ENCODE measurements around the gene CHST8. TPM values are rescaled to one million over a fixed set of nuclear protein-coding genes. Genes with fewer than 3 reads are reported as not detected.
"Not testable (repeated sequence)": the region's sequence is repeated elsewhere in the genome, so short reads cannot be mapped to it uniquely, and the experiment has no call there.

The CHST8 gene
- total and polyA plus RNA-seq, 5 donors, result 0.15 to 0.63 (median 0.37) TPM; not detected in 1

GRCh38 chr19:33616857-33617256 is 4.9 kb upstream of the CHST8 start:
- Histone ChIP-seq H3K27me3 (ENCODE audit: control insufficient read depth, insufficient read depth) (no peaks in the 10 kb centered on the region), H3K4me3 (ENCODE audit: low read length) (no peak overlapping the region), H3K9me3 (ENCODE audit: control insufficient read depth, low read length) (no peaks in the 10 kb centered on the region), H3K27ac (ENCODE audit: low read length) (no peak overlapping the region), H3K4me1 (ENCODE audit: control insufficient read depth, insufficient read depth, low read length) (no peaks in the 10 kb centered on the region)
- 73% methylated on average over 4 of the region's 4 CpGs for WGBS
- intact Hi-C loops (cut with DNase I), result no loop called here
- ATAC-seq, result no peak
- DNase-seq, result no peak

DNA sequence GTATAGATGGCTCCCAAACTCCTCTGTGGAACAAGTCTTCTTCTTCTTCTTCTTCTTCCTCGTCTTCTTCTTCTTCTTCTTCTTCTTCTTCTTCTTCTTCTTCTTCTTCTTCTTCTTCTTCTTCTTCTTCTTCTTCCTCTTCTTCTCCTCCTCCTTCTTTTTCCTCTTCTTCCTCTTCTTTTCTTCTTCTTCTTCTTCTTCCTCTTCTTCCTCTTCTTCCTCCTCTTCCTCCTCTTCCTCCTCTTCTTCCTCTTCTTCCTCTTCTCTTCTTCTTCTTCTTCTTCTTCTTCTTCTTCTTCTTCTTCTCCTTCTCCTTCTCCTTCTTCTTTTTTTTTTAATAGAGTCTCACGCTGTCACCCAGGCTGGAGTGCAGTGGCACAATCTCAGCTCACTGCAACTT is 3.4 kb upstream of the CHST8 start:
- H3K4me3 ChIP-seq (ENCODE audit: low read length); H3K27me3 ChIP-seq (ENCODE audit: control insufficient read depth, insufficient read depth); DNase-seq; ATAC-seq; H3K4me1 ChIP-seq (ENCODE audit: control insufficient read depth, insufficient read depth, low read length); H3K27ac ChIP-seq (ENCODE audit: low read length); H3K9me3 ChIP-seq (ENCODE audit: control insufficient read depth, low read length); intact Hi-C loops (cut with DNase I): not testable (repeated sequence)
- WGBS, result 84% methylated on average over 2 of the region's 2 CpGs

DNA sequence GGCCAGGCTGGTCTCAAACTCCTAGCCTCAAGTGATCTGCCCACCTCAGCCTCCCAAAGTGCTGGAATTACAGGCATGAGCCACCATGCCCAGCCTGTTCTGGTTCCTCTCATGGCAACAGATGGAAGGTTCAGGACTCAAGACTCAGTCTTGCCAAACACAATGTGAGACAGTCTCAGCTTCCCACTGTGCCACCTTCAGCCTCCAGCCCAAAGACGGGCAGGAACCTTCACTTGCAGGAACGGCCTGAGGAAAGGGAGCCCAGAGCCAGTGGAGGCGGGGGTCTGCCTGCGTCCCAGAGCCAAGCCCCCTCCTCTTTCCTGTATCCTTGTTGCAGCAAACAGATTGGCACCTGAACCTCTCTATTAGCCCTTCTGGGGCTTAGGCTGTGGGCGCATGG is 2.9 kb upstream of the CHST8 start:
- 75% methylated on average over 5 of the region's 5 CpGs for WGBS
- DNase-seq (no peak), ATAC-seq (no peak)
- no peaks in the 10 kb centered on the region for H3K27me3 ChIP-seq (ENCODE audit: control insufficient read depth, insufficient read depth)
- intact Hi-C loops (cut with DNase I), result no loop called here
- H3K4me1 ChIP-seq (ENCODE audit: control insufficient read depth, insufficient read depth, low read length), result no peaks in the 10 kb centered on the region
- no peak overlapping the region for H3K4me3 ChIP-seq (ENCODE audit: low read length)
- H3K9me3 ChIP-seq (ENCODE audit: control insufficient read depth, low read length), result no peaks in the 10 kb centered on the region
- H3K27ac ChIP-seq (ENCODE audit: low read length), result no peak overlapping the region

- Histone ChIP-seq H3K4me1 (ENCODE audit: control insufficient read depth, insufficient read depth, low read length) (no peaks in the 10 kb centered on the region), H3K27ac (ENCODE audit: low read length) (no peak overlapping the region), H3K9me3 (ENCODE audit: control insufficient read depth, low read length) (no peaks in the 10 kb centered on the region), H3K4me3 (ENCODE audit: low read length) (no peak overlapping the region), H3K27me3 (ENCODE audit: control insufficient read depth, insufficient read depth) (no peaks in the 10 kb centered on the region)
- 92% methylated on average over 4 of the region's 4 CpGs for WGBS
- intact Hi-C loops (cut with DNase I), result no loop called here
- no peak for DNase-seq
- ATAC-seq, result no peak
Measured at GRCh38 chr19:33620611-33621010, 1.1 kb upstream of the CHST8 start.

GRCh38 chr19:33621065-33621785 is 528 bp upstream of the CHST8 start:
- DNase-seq (peak in 1 of 3 donors; percentile 65), ATAC-seq (peak in 1 of 2 donors; percentile 41)
- Histone ChIP-seq H3K9me3 (ENCODE audit: control insufficient read depth, low read length) (no peaks in the 10 kb centered on the region), H3K27me3 (ENCODE audit: control insufficient read depth, insufficient read depth) (no peaks in the 10 kb centered on the region), H3K4me3 (ENCODE audit: low read length) (peak overlapping the region; percentile 56), H3K27ac (ENCODE audit: low read length) (no peak overlapping the region), H3K4me1 (ENCODE audit: control insufficient read depth, insufficient read depth, low read length) (no peaks in the 10 kb centered on the region)
- intact Hi-C loops (cut with DNase I), result no loop called here
- WGBS, result 15% methylated on average over 60 of the region's 60 CpGs

DNA sequence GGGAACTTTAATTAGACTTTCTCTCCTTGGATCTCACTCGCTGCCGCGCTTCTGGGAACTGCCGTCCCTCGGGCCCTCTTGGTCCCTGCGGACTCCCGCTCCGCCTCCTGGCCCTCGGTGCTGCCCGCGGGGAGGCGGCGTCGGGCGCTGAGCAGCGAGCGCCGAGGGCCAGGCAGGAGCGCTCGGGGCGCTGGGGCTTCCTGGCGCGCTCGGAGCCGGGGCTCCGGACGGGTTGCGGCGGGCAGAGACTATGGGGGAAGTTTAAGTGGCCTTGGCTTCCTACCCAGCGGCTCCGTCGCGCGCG is 704 bp downstream of the CHST8 start:
- peak; percentile 12 to 34 for ATAC-seq
- Histone ChIP-seq H3K9me3 (ENCODE audit: control insufficient read depth, low read length) (no peaks in the 10 kb centered on the region), H3K27me3 (ENCODE audit: control insufficient read depth, insufficient read depth) (no peaks in the 10 kb centered on the region), H3K4me1 (ENCODE audit: control insufficient read depth, insufficient read depth, low read length) (no peaks in the 10 kb centered on the region), H3K4me3 (ENCODE audit: low read length) (peak overlapping the region; percentile 56), H3K27ac (ENCODE audit: low read length) (no peak overlapping the region)
- no peak for DNase-seq
- intact Hi-C loops (cut with DNase I), result no loop called here
- under 1% methylated on average over 35 of the region's 35 CpGs for WGBS

DNA sequence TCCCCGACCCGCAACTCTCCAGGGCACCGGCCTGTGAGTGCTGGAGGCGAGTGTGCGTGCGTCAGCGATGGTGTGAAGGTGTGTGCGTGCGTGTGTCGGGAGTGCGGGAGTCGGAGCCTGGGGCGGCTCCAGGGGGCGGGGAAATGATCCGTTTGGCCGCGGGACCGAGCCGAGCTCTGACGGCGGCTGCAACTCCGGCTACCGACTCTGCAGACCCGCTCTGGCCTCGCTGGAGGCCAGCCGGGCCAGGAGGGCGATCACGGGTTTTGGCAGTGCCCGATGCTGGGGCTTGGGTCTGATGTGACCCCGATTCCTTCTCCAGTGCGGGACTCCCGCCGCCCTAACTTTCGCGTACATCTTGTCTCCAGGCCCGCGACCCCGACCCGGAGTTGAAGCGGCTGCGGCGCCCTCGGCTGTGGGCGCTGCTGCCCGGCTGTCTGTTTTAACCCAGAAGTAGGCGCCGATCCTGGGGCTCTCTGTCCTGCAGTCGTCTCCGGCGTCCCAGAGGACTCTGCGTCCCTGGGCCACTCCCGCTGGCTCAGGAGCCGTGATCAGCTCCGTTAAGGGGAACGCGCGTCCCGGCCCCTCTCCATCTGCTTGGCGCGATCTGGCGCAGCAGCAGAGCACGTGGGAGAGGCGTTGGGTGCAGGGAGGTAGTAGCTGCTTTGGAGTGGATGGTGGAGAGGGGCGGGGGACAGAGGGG is 1.2 kb downstream of the CHST8 start:
- WGBS, result 1% methylated on average over 64 of the region's 64 CpGs
- intact Hi-C loops (cut with DNase I), result no loop called here
- Histone ChIP-seq H3K27ac (ENCODE audit: low read length) (no peak overlapping the region), H3K4me3 (ENCODE audit: low read length) (peak overlapping the region; percentile 56), H3K27me3 (ENCODE audit: control insufficient read depth, insufficient read depth) (no peaks in the 10 kb centered on the region), H3K9me3 (ENCODE audit: control insufficient read depth, low read length) (no peaks in the 10 kb centered on the region), H3K4me1 (ENCODE audit: control insufficient read depth, insufficient read depth, low read length) (no peaks in the 10 kb centered on the region)
- ATAC-seq (no peak), DNase-seq (no peak)

- Histone ChIP-seq H3K27me3 (ENCODE audit: control insufficient read depth, insufficient read depth) (no peaks in the 10 kb centered on the region), H3K9me3 (ENCODE audit: control insufficient read depth, low read length) (no peaks in the 10 kb centered on the region), H3K4me1 (ENCODE audit: control insufficient read depth, insufficient read depth, low read length) (no peaks in the 10 kb centered on the region), H3K4me3 (ENCODE audit: low read length) (no peak overlapping the region), H3K27ac (ENCODE audit: low read length) (no peak overlapping the region)
- DNase-seq (no peak), ATAC-seq (no peak)
- intact Hi-C loops (cut with DNase I), result no loop called here
- WGBS, result 36% methylated on average over 5 of the region's 5 CpGs
Measured at GRCh38 chr19:33624586-33624985, 2.8 kb downstream of the CHST8 start.

GRCh38 chr19:33627526-33627925 is 5.8 kb downstream of the CHST8 start:
- Histone ChIP-seq H3K27me3 (ENCODE audit: control insufficient read depth, insufficient read depth) (no peaks in the 10 kb centered on the region), H3K4me1 (ENCODE audit: control insufficient read depth, insufficient read depth, low read length) (no peaks in the 10 kb centered on the region), H3K9me3 (ENCODE audit: control insufficient read depth, low read length) (no peaks in the 10 kb centered on the region), H3K4me3 (ENCODE audit: low read length) (no peak overlapping the region), H3K27ac (ENCODE audit: low read length) (no peak overlapping the region)
- ATAC-seq (no peak), DNase-seq (no peak)
- WGBS, result 83% methylated on average over 5 of the region's 5 CpGs
- intact Hi-C loops (cut with DNase I), result no loop called here

DNA sequence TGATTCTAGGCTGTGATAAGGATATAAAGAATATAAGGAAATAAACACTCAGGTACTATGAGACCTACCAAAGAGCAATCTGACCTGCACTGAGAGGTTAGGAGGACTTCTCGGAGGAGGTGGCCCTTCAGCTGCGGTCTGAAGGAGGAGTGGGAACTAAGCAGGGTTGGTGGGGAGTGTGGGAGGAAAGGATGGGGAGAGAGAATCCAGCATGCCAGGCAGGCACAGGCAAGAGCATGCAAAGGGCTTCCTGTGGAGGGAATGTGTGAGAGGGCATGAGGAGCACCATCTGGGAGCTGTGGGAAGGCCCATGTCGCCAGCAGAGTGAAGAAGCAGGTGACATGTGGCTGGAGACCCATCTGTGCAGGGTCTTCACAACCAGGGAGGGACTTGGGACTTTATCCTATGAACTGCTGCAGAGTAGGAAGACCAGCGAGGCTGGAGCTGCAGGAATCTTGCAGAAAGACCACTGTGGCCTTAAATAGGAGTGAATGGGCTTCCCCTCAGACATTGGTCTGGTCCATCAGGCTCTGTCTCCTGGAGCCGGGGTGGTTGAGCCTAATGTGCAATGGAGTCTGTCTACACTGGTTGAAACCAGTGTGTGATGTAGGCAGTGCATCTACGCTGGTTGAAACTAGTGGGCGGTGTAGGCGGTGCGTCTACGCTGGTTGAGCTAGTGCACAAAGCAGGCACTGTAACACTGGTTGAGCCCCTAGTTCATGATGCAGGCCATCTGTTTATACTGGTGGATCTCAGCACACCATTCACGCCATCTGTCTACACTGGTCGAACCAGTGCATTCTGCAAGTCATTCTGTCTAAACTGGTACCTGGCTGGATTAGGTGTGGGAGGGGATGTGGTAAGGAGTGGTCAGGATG is 6.4 kb downstream of the CHST8 start:
- intact Hi-C loops (cut with DNase I), result no loop called here
- no peak overlapping the region for H3K27ac ChIP-seq (ENCODE audit: low read length)
- no peaks in the 10 kb centered on the region for H3K27me3 ChIP-seq (ENCODE audit: control insufficient read depth, insufficient read depth)
- DNase-seq (no peak), ATAC-seq (no peak)
- H3K4me3 ChIP-seq (ENCODE audit: low read length), result no peak overlapping the region
- WGBS, result 86% methylated on average over 12 of the region's 12 CpGs
- H3K4me1 ChIP-seq (ENCODE audit: control insufficient read depth, insufficient read depth, low read length), result no peaks in the 10 kb centered on the region
- no peaks in the 10 kb centered on the region for H3K9me3 ChIP-seq (ENCODE audit: control insufficient read depth, low read length)

All from right cardiac atrium (tissue), 5 donors.